MM.1S (cell line): ENCODE measurements around the gene SKIDA1.

Experiments
- EZH2 ChIP-seq: fragments of 300-600 bp; sonication (generic); optimal IDR thresholded peaks from 2 replicates; pipeline ENCODE3; 2017; ENCODE audit warnings: low read depth, mild to moderate bottlenecking, antibody characterized with exemption, low read length, mixed read lengths
- TF ChIP-seq, protein P1 (sequence below): fragments of 300-600 bp; sonication (generic); IDR thresholded peaks from 2 replicates; pipeline ENCODE4 v1.5.1; 2016; ENCODE audit warnings: antibody characterized with exemption, low read length, mixed read lengths

DNA sequence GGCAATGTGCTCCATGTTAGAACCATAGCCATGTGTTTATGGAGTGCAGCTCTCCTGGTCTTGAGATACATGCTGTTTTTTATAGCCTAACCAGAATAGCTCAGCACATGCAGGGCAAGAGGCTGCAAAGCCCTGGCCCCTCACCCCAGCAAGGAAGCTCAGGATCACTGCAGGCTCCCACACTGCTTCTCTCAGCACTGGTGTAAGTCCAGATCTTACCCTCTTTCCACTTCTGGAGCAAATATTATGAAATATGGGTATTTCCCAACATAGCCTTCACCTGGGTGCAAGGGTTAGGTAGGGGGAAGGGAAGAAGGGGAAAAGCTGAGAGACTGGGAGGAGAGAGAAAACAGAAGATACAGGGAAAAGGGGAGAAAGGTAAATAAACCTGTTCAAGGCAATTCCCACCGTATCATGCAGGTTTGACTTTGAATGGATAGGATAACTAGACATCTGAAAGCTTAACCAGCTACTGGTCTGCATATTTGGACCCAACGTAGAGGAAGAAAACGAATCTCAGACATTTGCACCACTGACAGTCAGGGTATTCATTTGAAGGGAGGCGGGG lies 19.7 kb downstream of the SKIDA1 start:
- TF ChIP-seq, protein P1, sequence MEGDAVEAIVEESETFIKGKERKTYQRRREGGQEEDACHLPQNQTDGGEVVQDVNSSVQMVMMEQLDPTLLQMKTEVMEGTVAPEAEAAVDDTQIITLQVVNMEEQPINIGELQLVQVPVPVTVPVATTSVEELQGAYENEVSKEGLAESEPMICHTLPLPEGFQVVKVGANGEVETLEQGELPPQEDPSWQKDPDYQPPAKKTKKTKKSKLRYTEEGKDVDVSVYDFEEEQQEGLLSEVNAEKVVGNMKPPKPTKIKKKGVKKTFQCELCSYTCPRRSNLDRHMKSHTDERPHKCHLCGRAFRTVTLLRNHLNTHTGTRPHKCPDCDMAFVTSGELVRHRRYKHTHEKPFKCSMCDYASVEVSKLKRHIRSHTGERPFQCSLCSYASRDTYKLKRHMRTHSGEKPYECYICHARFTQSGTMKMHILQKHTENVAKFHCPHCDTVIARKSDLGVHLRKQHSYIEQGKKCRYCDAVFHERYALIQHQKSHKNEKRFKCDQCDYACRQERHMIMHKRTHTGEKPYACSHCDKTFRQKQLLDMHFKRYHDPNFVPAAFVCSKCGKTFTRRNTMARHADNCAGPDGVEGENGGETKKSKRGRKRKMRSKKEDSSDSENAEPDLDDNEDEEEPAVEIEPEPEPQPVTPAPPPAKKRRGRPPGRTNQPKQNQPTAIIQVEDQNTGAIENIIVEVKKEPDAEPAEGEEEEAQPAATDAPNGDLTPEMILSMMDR = no peak
- TF ChIP-seq EZH2 = no peak
